Head of caudate nucleus (tissue), 42 donors: ENCODE results near the gene TOM1L2.
A peak's percentile ranks its signal among the peaks of the same experiment; 100 is the strongest.

Experiments used
- DNase-seq, 42 donors: peaks; one replicate each; pipeline versions ENCODE4 v3.0.0 to v3.0.0-alpha.2; 2020 to 2021; ENCODE audit warnings: mixed read lengths in 7 of 42
- intact Hi-C: fragments of 100-400 bp; cut with DNase I; formaldehyde crosslinking; loops from one replicate; pipeline ENCODE4 v1.15.0; 2022

Gene TOM1L2

GRCh38 chr17:17934214-17934613, 38.0 kb downstream of the TOM1L2 start:
- intact Hi-C loops = no loop called here
- no peak for DNase-seq

GRCh38 chr17:17933775-17934174, 38.4 kb downstream of the TOM1L2 start:
- intact Hi-C loops = no loop called here
- no peak for DNase-seq

- intact Hi-C loops = no loop called here
- peak in 2 of 42 donors; percentile 25 to 54 for DNase-seq
Observed at GRCh38 chr17:17931159-17931558, 41.0 kb downstream of the TOM1L2 start.

DNA sequence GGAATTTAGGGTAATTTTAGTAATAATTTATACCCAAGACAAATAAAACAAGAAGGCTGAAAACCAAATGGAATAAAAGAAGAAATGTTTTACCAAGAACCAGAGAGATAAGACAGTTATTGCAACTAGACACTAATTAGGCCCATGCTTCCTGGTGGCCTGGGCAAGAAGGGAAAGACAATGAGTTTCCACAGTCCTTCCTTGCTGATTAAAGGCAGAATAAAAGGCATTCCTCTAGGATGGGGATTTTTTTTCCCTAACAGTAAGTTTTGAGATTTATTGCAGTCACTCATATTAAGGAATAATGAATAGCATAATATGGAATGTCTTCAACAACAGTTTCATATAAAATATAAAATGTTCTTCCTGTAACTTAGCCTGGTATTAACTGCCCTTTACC, 41.5 kb downstream of the TOM1L2 start:
- intact Hi-C loops = no loop called here
- DNase-seq = no peak

DNA sequence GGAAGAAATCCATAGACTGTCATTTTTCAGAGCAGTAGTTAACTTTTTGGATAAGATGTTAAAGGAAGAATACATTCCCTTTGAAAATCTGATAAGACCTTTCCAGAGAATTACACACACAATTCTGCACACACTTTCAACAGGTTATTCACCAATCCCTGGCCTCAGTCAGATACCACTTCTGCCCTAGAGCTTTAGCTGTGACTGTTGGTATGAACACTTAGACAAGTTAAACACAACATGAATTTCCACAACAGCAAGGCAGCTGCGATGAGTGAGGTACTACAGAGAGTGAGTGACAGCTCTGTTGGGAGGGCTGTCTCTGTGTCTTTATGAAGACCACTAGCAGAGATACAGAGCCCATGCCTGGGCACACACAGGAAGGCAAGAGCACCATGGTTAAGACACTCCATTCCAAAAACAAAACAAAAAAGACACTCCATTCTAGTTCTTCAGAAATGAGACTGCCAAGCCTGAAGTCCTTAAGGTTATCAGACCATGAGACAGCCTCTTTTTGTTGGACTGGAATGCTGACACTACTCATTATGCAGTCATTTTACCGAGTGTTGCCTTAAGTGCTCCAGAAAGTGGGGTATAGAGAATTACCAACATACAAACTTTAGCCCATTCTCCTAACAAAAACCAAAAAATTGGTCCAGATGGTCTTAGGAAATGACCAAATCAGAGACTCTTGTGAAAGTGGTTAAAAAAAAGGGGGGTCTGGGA, 42.4 kb downstream of the TOM1L2 start:
- no peak for DNase-seq
- intact Hi-C loops = loop anchor here (5.0 kb wide), 1 partner anchor 42 kb away; the partner anchor contains the start of genes DRC3 and TOM1L2

DNA sequence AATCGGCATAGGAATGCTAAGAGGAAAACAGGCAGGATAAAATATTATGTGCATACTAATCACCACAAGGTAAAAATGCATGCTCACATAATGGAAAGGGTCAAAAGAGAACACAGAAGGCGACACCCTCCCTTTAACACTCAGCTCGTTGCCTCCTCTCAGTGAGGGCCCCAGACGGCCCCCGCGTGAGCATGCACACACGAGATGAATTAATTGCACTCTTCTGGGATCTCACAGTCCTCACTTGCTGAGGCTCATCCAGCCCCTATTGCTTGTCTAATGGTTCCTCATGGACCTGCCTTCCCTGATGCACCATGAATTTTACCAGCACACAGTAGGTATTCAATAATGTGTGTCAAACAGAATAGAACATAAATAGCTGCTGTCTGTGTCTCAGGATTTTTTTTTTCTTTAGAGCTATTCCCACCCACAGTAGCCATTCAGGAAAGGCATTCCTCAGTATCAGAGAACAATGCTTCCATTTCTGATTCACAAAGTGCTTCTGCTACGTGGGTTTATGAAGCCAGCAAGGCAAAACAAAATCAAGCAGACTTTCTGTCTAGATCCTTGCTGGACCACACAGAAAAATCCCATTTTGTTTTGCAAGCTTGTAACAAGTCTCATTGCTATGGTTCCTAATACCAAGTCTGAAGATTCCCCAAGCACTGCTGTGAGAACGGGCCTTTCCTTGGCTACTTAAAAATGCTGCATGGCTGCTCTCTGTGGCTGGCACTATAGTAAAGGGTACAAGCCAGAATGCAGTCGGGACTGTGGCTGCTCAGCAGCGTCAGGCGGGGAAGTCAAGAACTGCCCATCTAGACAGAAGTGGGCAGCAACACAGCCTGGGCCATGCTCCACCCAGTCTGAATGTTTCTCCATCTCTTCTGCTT, 43.6 kb downstream of the TOM1L2 start:
- intact Hi-C loops = loop anchor here (5.0 kb wide), 1 partner anchor 44 kb away; the partner anchor contains the start of genes DRC3 and TOM1L2

DNA sequence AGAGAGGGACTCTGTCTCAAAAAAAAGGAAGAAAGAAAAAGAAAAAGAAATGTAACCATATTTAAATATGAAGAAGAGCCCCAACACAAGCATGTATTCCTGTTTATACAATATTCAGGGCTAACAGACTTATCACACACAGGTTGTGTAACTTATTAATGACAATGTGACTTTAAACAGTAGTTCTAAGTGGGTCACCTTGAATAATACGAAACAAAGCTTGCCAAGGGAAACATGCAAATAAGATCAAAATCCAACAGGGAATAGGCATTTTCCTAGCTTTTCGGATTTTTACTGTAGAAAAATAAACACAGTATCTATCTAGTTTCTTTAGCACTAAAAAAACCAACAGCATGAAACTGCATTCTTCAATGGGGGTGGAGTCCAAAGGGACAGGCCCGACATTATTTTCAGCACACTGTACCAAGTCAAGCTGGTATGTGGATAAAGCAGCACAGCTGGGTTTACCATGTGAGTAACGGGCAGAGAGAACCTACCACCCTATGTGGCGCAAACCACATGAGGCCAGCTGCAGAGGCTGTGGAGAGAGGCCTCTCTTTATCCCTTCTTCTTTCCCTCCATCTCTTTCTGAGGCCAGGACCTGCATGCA, 45.3 kb downstream of the TOM1L2 start:
- intact Hi-C loops = loop anchor here (5.0 kb wide), 1 partner anchor 45 kb away; the partner anchor contains the start of genes DRC3 and TOM1L2
- DNase-seq = peak in 17 of 42 donors; percentile 34 to 76 (median 48)

More for the DNA sequence above, 43.6 kb downstream of the TOM1L2 start:
- DNase-seq = peak in 41 of 42 donors; percentile 27 to 85 (median 59)

- DNase-seq = peak in 1 of 42 donors; percentile 7
Observed at GRCh38 chr17:17926036-17926435, 46.2 kb downstream of the TOM1L2 start.

DNA sequence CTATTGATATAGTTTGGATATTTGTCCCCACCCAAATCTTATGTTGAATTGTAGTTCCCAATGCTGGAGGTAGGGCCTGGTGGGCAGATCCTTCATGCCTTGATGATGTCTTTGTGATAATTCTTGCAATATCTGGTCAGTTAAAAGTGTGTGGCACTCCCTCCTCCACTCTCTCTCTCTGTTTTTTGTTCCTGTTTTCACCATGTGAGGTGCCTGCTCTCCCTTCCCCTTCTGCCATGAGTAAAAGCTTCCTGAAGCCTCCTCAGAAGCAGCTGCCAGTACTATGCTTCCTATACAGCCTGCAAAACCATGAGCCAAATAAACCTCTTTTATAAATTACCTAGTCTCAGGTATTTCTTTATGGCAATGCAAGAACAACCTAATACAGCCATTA, 47.3 kb downstream of the TOM1L2 start:
- no peak for DNase-seq
- intact Hi-C loops = loop anchor here (5.0 kb wide), 1 partner anchor 47 kb away; the partner anchor contains the start of genes DRC3 and TOM1L2

More at GRCh38 chr17:17926036-17926435, 46.2 kb downstream of the TOM1L2 start:
- intact Hi-C loops = loop anchor here (5.0 kb wide), 1 partner anchor 46 kb away; the partner anchor contains the start of genes DRC3 and TOM1L2

DNA sequence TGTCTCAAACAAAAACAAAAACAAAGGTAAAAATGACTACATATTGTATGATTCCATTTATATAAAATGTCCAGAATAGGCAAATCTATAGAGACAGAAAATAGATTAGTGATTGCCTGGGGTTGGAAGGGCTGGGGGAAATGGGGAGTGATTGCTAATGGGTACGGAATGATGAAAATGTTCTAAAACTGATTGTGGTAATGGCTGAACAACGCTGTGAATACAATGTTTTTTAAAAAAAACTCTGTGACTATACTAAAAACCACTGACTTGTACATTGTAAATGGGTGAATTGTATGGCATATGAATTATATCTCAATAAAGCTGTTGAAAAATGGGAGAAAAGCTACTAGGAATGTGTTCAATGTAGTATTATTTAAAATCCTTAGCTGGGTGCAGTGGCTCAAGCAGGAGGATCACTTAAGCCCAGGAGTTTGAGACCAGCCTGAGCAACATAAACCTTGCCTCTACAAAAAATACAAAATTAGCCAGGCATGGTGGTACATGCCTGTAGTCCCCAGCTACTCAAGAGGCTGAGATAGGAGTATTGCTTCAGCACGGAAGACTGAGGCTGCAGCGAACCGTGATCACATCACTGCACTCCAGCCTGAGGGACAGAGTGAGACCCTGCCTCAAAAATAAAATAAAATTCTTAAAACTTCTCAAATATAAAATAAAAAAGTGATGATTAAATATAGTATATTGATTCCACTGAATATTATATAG, 47.9 kb downstream of the TOM1L2 start:
- peak in 1 of 42 donors; percentile 8 for DNase-seq
- intact Hi-C loops = no loop called here

DNA sequence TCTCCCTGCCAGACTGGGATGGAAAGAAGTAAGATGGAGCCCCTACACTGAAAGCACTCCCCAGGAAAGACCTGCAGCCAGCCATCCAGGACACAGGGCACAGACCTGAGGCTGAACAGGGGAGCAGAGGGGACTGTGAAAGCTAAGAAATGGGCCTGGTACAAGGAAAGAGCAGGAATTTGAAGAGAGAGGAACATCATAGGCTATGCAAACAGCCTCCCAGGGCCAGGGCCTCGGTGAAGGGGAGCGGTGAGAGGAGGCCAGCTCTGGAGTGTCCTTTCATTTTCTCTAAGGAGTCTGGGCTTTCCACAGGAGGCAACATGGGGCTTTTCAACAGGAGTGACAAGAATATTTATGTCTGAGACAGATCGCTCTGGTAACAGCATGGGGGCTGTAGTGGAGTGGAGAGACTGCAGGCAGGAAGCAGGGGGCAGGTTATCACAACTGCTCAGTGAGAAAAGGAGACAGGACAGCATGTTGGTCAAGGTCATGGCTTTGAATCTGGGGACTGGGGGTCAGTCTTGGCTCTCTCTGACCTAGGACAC, 50.1 kb downstream of the TOM1L2 start:
- intact Hi-C loops = no loop called here
- peak in 1 of 42 donors; percentile 35 for DNase-seq

DNA sequence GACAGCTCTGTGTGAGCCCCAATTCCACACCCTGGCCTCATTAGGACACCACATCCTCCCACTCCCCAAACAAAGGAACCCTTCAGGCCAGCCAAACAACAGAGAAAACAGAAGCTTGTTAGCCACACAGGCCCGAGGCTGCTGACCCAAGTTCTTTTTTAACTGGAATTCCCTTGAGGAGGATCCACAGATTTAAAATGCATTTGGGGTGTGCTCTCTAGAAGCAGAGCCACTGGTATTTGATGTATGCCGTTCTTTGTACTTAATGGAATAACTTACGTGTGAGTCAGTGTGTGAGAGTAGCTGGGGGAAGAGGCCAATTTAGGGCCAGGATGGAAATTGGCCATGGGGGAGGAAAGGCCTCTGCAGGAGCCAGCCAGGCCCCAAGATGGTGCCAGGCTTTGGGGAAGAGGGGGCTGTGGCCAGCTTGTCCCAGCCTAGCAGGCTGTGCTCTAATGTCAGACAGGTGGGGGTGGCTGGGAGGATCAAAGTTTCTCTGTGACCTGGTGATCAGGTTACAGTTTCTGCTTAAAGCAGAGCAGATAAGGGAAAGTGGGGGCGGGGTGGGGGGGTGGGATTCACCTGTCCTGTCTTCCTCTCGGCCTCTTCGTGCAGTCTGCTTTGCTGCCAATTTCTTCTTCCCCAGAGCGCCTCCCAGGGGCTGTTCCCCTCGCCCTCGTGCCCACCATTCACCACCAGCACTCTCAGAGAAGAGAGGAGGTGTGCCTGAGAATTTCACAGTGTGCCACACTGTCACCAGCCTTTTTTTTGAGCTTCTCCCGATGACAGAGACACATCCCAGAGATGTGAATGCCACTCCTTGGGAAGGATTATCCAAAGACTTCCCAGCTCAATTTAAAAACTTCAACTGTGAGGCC, 50.8 kb downstream of the TOM1L2 start:
- peak in 41 of 42 donors; percentile 19 to 86 (median 69) for DNase-seq
- intact Hi-C loops = no loop called here

DNA sequence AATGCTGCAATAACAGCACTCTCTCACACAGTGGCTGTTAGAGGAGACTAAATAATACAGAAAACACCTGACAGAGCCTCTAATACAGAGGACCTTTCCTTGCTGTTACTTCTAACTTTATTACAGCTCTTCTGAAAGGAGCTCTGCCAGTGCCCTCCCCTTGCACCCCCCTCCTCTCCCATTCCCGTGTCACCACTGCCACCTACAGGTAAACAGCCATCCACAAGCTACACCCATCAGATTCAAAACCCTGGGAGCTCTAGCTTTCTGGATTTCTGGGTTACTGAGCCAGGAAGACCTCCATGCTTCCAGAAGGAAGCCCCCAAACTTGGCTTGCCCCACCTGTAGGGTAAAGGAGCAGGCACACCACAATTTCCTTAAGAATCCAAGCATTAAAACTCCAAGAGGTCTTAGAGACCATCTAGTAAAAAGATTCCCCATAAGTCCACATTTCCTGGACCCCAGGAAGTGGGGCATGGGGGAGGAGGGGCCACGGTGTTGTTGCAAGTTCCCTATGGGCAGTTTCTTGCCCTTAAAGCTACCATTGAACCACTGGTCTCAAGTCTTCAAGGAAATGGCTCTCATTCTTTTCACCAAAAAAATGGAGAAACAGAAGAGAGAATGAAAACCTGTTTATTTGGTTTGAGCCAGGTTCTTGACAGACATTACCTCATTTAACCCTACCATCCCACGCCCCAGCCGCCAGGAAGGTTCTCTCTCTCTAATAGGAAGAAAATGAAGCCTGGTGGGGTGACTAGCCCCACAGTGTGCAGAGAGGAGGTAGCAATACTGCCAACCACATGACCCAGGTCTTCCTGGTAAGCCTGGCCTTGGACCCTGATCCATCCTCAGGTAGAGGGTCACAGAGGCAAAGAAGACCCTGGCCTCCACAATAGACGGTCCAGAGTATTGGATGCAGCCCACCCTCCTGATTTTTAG, 52.8 kb downstream of the TOM1L2 start:
- peak; percentile 55 to 93 (median 81) for DNase-seq
- intact Hi-C loops = loop anchor here (5.0 kb wide), 1 partner anchor 107 kb away; no protein-coding TSS in a partner anchor

GRCh38 chr17:17917394-17917793, 54.8 kb downstream of the TOM1L2 start:
- intact Hi-C loops = loop anchor here (5.0 kb wide), 1 partner anchor 105 kb away; no protein-coding TSS in a partner anchor
- DNase-seq = no peak

GRCh38 chr17:17915183-17915582, 57.0 kb downstream of the TOM1L2 start:
- intact Hi-C loops = loop anchor here (5.0 kb wide), 1 partner anchor 103 kb away; no protein-coding TSS in a partner anchor
- no peak for DNase-seq
